Lower leg skin (tissue), 3 donors: ENCODE results near the gene HIPK2.

Experiments used
- POLR2A ChIP-seq, 2 donors: fragments of 450-650 bp; IDR thresholded peaks; one replicate each; pipeline ENCODE4 v1.6.1; 2016 to 2017; ENCODE audit warnings: antibody characterized with exemption in 2 of 2, mild to moderate bottlenecking in 1 of 2, moderate library complexity in 1 of 2
- TF ChIP-seq, protein P1 (sequence below), 3 donors: fragments of 450-650 bp; IDR thresholded peaks; one replicate each; pipeline ENCODE4 v1.5.1; 2016; ENCODE audit warnings: antibody characterized with exemption in 3 of 3, mild to moderate bottlenecking in 3 of 3, moderate library complexity in 2 of 3

DNA sequence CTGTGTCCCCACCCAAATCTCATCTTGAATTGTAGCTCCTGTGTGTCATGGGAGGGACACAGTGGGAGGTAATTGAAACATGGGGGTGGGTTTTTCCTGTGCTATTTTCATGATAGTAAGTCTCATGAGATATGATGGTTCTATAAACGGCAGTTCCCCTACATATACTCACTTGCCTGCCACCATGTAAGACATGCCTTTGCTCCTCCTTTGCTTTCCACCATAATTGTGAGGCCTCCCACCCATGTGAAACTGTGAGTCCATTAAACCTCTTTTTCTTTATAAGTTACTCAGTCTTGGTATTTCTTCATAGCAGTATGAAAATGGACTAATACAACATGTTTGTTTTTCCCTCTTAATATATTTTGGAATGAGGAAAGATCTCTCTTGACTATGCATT, 26.8 kb upstream of the HIPK2 start:
- TF ChIP-seq, protein P1, sequence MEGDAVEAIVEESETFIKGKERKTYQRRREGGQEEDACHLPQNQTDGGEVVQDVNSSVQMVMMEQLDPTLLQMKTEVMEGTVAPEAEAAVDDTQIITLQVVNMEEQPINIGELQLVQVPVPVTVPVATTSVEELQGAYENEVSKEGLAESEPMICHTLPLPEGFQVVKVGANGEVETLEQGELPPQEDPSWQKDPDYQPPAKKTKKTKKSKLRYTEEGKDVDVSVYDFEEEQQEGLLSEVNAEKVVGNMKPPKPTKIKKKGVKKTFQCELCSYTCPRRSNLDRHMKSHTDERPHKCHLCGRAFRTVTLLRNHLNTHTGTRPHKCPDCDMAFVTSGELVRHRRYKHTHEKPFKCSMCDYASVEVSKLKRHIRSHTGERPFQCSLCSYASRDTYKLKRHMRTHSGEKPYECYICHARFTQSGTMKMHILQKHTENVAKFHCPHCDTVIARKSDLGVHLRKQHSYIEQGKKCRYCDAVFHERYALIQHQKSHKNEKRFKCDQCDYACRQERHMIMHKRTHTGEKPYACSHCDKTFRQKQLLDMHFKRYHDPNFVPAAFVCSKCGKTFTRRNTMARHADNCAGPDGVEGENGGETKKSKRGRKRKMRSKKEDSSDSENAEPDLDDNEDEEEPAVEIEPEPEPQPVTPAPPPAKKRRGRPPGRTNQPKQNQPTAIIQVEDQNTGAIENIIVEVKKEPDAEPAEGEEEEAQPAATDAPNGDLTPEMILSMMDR (IDR thresholded peaks at IDR 0.05), result no peak
- TF ChIP-seq POLR2A (IDR thresholded peaks at IDR 0.05), result no peak
